Activated CD4-positive, alpha-beta T cell treated with anti-CD3 and anti-CD28 coated beads, Interleukin-2, amount 50 U/mL, for 1 hour (primary cell): Measurements from ENCODE around the gene LSS.
"Not testable (repeated sequence)": the region's sequence is repeated elsewhere in the genome, so short reads cannot be mapped to it uniquely, and the experiment has no call there.

ENCODE experiments used
- DNase-seq: peaks from one replicate; pipeline ENCODE4 v3.0.0-alpha.2; 2020

LSS gene

DNA sequence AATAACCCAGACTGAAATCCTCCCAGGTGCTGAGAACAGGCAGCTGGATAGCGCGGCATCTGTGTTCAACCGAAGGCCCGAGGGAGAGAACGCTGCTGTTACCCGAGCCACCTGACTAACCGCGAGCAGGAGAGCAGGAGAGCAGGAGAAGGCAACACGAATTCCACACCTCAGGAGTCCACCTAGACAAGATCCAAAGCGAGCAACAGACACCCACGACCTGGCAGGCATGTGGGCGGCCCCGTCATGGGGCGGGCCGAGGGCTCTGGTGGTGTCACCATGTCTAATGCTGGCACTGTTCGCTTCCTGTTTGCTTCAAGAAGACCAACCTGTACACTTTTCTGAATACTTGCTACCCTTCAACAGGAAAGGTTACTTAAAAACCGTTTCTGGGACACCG, 23.4 kb downstream of the LSS start:
- no peak for DNase-seq

DNA sequence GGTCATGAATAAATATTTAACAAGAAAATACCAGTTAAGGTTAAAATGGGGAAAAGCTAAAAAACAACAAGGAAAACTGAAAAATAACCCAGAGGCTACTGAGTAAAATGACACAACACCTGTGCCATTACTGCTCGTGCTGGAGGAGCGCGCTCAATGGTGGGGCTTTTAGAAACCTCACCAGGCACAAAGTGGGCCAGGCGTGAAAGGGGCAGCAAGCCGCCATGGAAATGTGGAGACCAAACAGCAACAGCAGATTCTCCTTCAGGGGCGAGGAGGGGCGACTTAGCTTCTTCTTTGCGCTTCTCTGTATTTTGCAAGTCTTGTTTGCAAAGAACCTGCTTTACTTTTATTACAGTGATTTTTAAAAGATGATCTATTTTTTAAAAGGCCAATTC, 25.4 kb downstream of the LSS start:
- no peak for DNase-seq

DNA sequence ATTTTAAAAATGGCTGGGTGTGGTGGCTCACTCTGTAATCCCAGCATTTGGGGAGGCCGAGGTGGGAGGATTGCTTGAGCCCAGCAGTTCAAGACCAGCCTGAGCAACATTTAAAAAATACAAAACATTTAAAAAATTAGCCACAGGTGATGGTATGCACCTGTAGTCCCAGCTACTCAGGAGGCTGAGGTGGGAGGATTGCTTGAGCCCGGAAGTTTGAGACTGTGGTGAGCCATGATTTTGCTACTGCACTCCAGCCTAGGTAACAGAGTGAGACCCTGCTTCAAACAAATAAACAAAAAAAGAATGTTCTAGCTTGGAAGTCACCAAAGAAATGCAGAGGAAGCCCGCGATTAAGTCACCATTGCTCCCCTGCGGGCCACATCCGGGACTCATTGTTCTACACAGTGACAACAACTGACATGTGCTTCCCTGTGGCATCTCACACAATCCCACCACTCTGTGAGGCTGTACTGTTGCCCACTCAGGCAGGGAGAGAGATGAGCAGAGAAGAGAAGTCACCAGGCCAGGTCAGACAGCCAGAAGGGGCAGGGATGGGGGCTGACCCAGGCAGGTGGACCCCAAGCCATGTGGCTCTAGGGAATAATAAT, 25.9 kb downstream of the LSS start:
- no peak for DNase-seq

DNA sequence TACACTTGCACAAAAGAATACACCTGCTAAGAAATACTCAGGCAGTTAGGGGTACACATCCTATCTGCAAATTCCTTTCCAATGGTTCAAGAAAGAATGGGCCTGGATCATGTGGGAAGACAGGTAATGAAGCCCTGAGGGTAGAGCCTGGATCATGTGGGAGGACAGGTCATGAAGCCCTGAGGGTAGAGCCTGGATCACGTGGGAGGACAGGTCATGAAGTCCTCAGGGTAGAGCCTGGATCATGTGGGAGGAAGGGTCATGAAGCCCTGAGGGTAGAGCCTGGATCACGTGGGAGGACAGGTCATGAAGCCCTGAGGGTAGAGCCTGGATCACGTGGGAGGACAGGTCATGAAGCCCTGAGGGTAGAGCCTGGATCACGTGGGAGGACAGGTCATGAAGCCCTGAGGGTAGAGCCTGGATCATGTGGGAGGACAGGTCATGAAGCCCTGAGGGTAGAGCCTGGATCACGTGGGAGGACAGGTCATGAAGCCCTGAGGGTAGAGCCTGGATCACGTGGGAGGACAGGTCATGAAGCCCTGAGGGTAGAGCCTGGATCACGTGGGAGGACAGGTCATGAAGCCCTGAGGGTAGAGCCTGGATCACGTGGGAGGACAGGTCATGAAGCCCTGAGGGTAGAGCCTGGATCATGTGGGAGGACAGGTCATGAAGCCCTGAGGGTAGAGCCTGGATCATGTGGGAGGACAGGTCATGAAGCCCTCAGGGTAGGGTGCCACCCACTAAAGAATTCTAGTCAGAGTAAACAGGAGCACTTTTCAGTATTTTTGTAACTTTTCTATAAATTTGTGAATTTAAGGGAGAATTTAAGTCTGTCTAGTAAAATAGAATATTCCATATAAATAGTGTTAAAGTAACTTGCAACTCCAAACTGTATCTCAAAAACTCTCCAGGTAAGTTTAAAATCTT, 27.4 kb downstream of the LSS start:
- DNase-seq = not testable (repeated sequence)

DNA sequence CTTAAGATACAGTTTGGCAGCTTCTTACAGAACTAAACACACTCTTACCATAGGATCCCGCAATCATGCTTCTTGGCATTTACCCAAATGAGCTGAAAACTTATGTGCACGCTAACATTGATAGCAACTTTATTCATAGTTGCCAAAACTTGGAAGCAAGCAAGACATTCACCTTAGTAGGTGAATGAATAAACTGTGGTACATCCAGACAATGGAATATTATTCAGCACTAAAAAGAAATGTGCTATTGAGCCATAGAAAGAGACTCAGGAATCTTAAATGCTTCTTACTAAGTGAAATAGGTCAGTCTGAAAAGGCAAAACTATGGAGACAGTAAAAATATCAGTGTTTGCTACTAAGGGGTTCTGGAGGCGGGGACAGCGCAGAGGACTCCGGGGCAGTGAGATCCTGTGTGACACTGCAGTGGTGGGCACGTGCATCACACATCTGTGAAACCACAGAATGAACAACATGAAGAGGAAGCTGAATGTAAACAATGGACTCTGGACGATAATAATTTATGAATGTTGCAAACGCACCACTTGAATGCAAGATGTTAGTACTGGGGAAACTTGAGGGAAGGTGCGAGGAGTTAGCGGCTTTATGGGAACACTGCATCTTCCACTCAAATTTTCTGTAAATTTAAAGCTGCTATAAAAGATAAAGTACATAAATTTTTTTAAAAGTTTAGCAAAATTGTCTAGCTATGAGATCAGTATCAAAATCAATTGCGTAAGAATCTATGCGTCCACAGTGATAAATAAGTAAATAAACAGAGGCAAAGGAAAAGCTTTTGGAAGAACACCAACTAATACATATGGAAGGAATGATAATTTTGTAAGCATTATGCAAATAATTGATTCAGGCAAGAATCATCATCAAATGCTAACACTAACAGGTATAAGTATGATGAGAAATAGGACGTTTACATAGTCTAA, 28.9 kb downstream of the LSS start:
- no peak for DNase-seq

DNA sequence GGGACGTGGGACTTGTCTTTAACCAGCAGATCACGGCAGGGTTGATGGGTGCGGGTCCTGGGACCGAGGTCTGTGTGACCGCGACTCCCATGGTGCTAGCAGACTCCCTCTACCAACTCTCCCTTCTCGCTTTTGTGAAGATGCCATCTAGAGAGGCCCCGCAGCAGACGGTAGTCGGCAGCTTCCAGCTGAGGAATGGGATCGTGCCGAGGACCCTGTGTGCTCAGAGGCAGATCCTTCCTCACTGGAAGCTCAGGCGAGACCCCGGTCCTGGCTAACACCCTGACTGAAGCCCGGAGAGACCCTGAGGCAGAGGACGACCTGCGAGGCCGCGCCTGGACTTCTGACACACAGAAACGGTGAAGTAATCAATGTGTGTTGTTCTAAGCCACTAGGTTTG, 31.8 kb downstream of the LSS start:
- DNase-seq = no peak

DNA sequence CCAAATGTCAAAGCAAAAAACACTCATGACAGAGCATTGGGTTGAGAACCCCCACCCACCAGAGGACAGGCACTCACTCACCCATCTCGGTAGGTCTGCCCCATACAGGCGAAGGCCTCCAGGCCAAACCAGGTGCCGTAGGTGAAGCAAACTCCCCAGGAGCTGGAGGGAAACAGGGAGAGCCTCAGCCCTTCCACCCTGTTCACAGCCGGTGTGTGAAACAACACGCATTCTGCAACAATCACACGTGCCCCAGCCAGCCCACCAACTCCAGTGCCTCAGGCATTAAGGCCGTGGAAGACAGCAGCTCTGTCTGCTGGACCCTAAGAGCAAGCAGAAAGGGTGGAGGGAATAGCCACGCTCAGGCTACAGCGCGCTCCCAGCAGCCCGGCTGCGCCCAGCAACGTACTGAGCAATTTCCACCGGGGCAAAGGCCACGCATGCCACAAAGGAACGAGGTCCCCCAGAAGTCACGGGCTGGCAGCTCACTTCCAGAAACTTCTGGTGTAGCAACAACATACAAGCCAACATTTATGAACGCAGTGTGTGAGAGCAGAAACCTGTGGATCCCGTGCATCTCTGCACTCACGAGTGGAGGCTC, 32.9 kb downstream of the LSS start:
- DNase-seq = no peak

DNA sequence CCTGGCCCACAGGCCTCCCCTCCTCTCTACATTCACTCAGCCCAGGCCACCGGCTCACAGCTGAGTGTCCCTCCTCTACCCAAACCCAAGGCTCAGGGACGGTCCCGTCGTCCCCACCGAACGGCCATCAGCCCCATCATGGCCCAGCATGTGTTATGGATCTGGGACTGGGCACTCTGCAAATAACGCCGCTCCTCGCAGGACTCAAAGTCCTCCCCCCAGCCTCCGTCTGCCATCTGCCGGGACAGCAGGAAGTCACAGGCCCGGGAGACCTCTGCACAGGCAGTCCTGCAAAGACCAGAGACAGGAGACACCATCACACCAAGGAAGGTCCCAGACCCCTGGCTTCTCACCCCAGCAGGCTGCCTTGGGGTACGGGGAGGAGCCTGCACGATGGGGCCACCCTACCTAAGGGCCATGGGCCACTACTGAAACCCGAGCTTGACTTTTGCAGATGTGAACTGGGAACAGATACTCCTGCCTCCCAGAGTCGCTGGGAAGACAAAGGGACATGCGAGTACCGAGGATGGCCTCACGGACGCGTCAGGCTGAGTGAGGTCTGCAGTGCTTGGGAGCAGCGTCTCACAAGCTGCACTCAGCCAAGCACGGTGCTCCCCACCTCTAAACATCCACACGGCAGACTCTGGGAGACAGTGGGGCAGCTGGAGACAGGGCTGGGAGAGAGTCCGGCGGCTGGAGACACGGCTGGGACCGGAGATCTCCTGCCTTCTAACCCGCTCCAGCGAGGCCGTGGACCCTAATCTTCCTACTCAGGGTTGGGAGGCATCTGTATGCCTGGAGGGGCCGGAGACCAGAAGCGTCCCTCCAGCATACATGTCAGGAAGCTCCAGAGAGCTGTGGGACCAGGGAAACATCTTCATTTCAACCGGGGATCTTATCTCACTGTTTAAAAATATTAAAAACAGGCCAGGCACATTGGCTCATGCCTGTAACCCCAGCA, 33.9 kb downstream of the LSS start:
- no peak for DNase-seq

DNA sequence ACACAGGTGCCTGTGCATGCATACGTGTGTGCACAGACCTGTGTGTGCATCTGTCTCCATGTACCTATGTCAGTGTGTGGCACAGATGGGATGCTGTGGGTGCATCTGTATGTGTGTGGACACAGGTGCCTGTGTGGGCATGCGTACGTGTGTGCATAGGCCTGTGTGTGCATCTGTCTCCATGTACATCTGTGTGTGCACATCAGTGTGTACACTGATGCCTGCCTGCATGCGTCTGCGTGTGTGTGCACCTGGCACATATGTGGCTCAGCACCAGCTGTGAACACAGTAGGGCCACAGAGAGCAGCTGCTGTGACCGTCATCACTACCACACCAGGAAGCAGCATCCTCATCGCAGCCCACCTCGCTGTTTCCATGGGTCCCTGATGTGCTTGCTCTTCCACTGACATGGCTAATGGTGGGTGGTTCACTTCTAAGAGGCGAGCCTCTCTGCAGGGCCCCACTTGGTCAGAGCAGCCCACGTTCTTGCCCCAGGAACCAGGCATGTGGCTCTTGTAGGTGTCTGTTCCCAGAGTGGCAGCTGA, 34.7 kb downstream of the LSS start:
- no peak for DNase-seq

DNA sequence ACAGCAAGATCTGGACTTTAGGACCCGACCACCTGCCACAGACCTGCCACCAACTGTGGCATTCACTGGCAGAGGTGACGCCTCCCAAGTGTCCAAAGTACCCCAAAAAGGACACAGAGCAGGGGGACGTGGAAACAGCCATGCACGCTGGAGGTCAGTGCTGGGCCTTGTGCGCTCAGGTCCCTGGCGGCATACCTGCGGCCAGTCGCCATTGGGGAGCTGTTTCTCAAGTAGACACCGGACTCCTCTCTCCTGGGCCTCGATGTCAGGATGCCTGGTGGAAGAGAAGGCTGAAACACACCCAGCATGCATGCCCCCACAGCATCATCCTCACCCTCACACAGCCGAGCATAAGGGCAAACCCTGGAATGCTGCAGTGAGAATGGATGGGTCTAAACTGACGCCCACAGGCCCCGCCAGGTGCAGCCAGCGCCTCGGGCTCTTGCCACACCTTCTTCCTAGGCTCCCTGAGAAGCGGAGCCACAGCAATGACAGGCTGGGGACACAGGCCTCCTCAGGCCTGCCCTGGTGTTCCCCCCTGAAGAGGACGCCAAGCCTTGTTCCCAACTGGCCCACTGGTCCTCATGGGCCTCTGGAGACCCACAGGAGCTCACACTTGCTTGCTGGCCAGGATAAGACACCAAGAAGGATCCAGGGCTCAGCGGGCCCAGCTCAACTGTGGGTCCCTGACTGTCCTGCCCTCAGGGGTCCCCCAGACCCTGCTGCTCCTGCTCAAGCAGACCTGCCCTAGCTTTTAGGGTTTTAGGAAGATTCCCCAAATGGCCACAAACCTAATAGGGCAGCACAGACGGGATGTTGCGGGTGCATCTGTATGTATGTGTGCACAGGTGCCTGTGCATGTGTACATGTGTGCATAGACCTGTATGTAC, 36.6 kb downstream of the LSS start:
- no peak for DNase-seq

DNA sequence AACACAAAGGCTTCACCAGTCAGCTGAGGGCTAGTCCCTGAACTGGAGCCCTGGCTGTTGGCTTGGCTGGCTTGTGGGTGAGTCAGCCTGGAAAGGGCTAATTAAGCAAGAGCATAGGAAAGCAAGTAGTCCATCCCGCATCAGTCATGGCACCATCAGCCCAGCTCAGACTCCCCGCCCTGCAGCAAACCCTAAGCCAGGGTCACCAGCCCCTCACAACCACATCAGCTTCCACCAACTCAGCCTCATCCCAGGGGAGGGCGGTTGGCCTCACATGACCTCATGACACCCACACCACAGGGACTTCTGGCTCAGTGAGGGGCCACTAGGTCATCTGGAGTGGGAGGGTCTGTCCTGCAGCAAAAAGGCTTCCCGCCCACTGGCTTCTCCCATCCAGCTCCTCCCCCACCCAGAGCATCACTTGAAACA, 37.3 kb downstream of the LSS start:
- DNase-seq = no peak

DNA sequence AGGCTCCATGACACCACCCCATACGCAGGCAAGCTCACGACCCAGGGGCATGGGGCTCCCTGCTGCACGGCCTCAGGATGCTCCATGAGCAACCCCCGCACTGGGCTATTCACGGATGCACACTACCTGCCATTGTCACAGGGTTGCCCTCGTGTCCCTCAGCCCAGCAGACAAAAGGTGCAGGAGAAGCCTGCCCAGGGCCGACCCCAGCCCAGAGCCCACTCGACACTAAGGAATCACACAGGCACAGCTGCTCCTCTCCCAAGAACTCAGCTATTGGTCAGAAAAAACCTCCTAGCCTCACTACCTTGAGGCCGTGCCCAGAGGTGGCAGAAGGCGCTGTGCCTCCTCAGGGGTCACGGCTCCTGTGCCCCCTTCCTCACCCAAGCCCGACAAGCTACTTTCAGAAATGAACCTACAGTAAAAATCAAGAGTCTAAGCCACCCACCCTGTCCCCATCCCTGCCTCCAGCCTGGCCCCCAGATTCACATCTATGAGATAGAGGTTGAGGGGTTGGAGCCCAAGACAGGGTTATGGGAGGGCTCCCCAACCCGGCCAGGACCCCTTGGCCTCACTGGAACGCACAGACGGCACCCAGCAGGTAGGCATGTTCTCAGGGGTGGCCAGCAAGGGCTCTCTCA, 38.0 kb downstream of the LSS start:
- no peak for DNase-seq

DNA sequence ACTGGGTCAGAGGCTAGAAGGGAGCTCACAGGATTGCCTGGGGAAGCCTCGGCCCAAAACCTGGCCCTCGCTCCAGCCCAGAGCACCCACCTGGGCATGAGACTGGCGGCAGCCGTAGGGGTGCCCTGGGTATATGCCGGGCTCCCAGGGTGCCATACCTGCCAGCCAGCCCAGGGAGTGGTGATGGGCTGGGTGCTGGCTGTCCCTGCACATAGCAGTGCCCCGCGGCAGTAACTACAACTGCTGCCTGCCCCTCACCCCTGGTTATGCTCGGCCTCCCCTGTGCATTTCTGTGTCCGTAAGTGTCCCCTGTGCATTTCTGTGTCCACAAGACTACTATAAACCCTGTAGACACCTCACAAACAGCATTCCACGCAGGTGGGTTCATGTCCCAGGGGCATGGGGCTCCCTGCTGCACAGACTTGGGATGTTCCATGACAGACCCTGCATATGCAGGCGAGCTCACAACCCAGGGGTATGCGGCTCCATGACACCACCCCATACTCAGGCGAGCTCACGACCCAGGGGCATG, 38.5 kb downstream of the LSS start:
- no peak for DNase-seq

DNA sequence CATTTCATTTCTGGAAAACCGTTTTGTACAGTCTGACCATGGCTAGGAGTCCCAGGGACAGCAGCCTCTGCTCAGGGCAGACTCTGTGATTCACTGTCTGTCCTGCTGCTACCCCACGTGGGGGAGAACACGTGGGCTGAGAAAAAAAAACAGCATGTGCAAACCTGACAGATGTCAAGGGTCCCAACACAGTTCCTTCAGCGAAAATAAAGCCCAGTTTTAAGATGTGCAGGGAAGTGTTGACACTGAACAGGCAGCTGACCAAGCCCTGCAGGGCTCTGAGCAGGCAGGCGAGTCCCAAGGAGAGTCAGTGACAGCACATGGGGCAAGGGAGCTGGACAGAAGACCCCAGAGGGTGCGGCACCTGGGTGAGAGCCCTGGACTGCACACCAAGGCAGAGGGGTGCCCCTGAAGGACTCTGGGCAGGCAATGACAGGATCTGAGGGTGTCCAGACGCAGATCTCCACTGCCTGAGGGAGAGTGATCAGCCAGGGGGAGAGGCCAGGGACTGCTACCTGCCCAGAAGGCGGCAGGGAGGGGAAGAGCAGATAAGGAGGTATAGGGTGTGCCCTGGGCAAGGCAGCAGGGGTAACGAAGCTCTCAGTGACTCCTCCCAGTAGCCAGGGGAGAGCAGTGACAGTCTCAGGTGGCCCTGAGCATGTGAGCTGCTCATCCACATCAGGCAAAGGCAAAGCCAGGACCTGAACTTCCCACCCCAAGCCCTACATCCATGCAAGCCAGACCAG, 39.2 kb downstream of the LSS start:
- DNase-seq = no peak

DNA sequence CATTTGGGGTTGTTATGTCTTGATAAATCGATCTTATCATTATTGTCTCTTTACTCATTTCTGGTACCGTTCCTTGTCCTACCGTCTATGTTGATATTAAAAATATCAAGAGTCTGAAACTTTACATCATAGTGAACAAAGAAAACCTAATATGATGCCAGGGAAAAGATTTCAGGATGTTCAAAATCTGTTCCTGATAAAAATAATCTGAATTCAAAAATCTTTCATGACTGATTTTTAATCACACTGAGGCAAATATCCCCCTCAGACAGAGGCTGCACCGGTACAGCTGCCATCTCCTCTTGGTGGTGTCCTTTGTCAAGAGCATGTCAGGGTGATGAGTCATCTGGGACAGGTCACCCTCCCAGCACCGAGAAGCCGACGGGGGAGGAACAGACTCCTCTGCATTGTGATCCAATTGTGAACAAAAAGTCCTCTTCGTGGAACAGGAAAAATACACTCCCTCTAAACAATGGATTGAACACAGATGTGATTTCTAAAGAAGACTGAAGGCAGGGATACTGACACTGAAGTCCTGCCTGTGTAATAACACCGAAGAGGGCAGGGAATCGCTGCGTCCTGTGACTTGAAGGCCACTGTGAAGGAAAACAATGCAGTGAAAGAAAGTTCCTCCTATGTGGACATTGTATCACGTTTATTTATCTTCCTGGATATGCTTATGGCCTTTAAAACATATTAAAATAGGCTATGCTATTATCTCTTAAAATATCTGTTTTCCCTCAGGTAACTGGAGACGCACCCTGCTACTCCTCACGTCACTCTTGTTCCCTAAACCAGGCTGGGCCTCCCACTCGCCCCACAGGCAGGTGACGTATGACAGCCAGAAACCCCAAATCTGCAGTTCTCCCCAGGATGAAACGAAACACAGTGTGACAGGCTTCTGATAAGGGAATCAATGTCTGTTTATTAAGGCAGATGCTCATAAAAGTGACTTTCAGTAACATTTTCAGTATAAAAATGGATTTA, 40.1 kb downstream of the LSS start:
- no peak for DNase-seq

DNA sequence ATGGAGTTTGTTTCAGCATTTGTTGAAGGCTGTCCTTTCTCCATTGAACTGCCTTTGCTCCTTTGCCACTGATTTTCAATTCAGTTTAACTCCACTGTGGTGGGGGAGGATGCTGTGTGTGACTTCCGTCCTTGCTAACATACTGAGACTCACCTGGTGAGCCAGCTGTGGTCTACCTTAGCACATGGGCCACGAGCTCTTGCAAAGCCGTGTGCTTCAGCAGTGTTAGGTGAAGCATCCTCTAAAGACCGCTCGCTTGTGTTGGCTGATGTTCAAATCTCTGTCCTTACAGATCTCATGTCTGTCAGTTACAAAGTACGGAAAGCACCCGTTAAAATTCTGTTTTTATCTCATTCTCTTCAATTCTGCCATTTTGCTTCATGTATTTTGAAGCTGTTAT, 40.8 kb downstream of the LSS start:
- no peak for DNase-seq

DNA sequence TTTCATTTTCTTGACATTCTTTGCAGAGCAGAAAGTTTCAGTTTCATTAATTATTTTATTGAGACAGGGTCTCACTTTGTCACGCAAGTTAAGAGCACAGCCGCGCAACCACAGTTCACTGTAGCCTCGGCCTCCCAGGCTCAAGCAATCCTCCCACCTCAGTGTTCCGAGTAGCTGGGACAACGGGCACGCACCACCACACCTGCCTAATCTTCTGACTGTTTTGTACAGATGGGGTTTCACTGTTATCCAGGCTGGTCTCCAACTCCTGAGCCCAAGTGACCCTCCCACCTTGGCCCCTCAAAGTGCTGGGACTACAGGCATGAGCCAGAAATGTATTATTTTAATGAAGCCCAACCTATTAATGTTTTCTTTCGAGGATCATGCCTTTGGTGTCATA, 41.3 kb downstream of the LSS start:
- no peak for DNase-seq

DNA sequence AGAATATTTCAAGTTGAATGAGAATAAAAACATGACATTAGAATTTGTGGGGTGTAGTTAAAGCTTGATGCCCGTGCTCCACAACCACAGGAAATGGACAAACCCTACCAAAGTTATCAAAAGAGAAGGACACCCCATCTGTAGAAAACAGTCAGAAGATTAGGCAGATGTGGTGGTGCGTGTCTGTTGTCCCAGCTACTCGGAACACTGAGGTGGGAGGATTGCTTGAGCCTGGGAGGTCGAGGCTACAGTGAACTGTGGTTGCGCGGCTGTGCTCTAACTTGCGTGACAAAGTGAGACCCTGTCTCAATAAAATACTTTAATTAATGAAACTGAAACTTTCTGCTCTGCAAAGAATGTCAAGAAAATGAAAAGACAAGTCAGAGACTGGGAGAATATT, 42.9 kb downstream of the LSS start:
- DNase-seq = no peak
